ENCODE results near the gene LZTS2.
"Not testable (repeated sequence)": the region's sequence is repeated elsewhere in the genome, so short reads cannot be mapped to it uniquely, and the experiment has no call there.

Gene LZTS2

GRCh38 chr10:100970914-100971811, 28.4 kb upstream of the LZTS2 start:
- Mint-ChIP-seq H3K4me3 (no peak overlapping the region), H3K27me3 (peaks cover 23% of the 10 kb centered on the region), H3K4me1 (ENCODE audit: low read depth) (peaks cover 27% of the 10 kb centered on the region), H3K27ac (no peak overlapping the region), H3K9me3 (no peaks in the 10 kb centered on the region), H3K36me3 (ENCODE audit: low read depth) (no peaks in the 10 kb centered on the region)
- intact Hi-C loops (cut with micrococcal nuclease): no loop called here

GRCh38 chr10:100972115-100972903, 27.3 kb upstream of the LZTS2 start:
- H3K27ac Mint-ChIP-seq: no peak overlapping the region
- peaks cover 28% of the 10 kb centered on the region for H3K27me3 Mint-ChIP-seq
- no peaks in the 10 kb centered on the region for H3K36me3 Mint-ChIP-seq (ENCODE audit: low read depth)
- intact Hi-C loops (cut with micrococcal nuclease): no loop called here
- no peaks in the 10 kb centered on the region for H3K9me3 Mint-ChIP-seq
- peaks cover 26% of the 10 kb centered on the region for H3K4me1 Mint-ChIP-seq (ENCODE audit: low read depth)
- H3K4me3 Mint-ChIP-seq: no peak overlapping the region

GRCh38 chr10:100972904-100973535, 26.6 kb upstream of the LZTS2 start:
- intact Hi-C loops (cut with micrococcal nuclease): no loop called here
- Mint-ChIP-seq H3K4me3 (no peak overlapping the region), H3K27me3 (peaks cover 28% of the 10 kb centered on the region), H3K36me3 (ENCODE audit: low read depth) (no peaks in the 10 kb centered on the region), H3K27ac (no peak overlapping the region), H3K4me1 (ENCODE audit: low read depth) (peaks cover 19% of the 10 kb centered on the region), H3K9me3 (no peaks in the 10 kb centered on the region)

- H3K27ac Mint-ChIP-seq; H3K4me3 Mint-ChIP-seq; intact Hi-C loops (cut with micrococcal nuclease); H3K27me3 Mint-ChIP-seq; H3K4me1 Mint-ChIP-seq (ENCODE audit: low read depth); H3K9me3 Mint-ChIP-seq: not testable (repeated sequence)
- peaks cover 20% of the 10 kb centered on the region for H3K36me3 Mint-ChIP-seq (ENCODE audit: low read depth)
These were observed 24.2 kb upstream of the LZTS2 start for GRCh38 chr10:100975397-100975796.

- intact Hi-C loops (cut with micrococcal nuclease): no loop called here
- no peaks in the 10 kb centered on the region for H3K4me1 Mint-ChIP-seq (ENCODE audit: low read depth)
- H3K9me3 Mint-ChIP-seq: no peaks in the 10 kb centered on the region
- peaks cover 5% of the 10 kb centered on the region for H3K27me3 Mint-ChIP-seq
- no peak overlapping the region for H3K27ac Mint-ChIP-seq
- H3K36me3 Mint-ChIP-seq (ENCODE audit: low read depth): peaks cover 34% of the 10 kb centered on the region
- H3K4me3 Mint-ChIP-seq: no peak overlapping the region
These were observed 22.7 kb upstream of the LZTS2 start for GRCh38 chr10:100976906-100977305.

- Mint-ChIP-seq H3K4me1 (ENCODE audit: low read depth) (no peaks in the 10 kb centered on the region), H3K27ac (no peak overlapping the region), H3K36me3 (ENCODE audit: low read depth) (peaks cover 40% of the 10 kb centered on the region), H3K4me3 (no peak overlapping the region), H3K9me3 (no peaks in the 10 kb centered on the region), H3K27me3 (peaks cover 5% of the 10 kb centered on the region)
- intact Hi-C loops (cut with micrococcal nuclease): no loop called here
These were observed 22.2 kb upstream of the LZTS2 start for GRCh38 chr10:100977436-100977835.

GRCh38 chr10:100978121-100978900, 21.3 kb upstream of the LZTS2 start:
- Mint-ChIP-seq H3K27me3 (peaks cover 5% of the 10 kb centered on the region), H3K9me3 (no peaks in the 10 kb centered on the region), H3K27ac (no peak overlapping the region), H3K4me1 (ENCODE audit: low read depth) (no peaks in the 10 kb centered on the region), H3K36me3 (ENCODE audit: low read depth) (peaks cover 48% of the 10 kb centered on the region), H3K4me3 (no peak overlapping the region)
- intact Hi-C loops (cut with micrococcal nuclease): no loop called here

GRCh38 chr10:100978901-100979195, 20.8 kb upstream of the LZTS2 start:
- Mint-ChIP-seq H3K4me3 (no peak overlapping the region), H3K9me3 (no peaks in the 10 kb centered on the region), H3K4me1 (ENCODE audit: low read depth) (no peaks in the 10 kb centered on the region), H3K27me3 (peaks cover 5% of the 10 kb centered on the region), H3K27ac (no peak overlapping the region), H3K36me3 (ENCODE audit: low read depth) (peaks cover 54% of the 10 kb centered on the region)
- intact Hi-C loops (cut with micrococcal nuclease): no loop called here

- no peaks in the 10 kb centered on the region for H3K4me1 Mint-ChIP-seq (ENCODE audit: low read depth)
- H3K27ac Mint-ChIP-seq: no peak overlapping the region
- no peaks in the 10 kb centered on the region for H3K9me3 Mint-ChIP-seq
- H3K27me3 Mint-ChIP-seq: peaks cover 5% of the 10 kb centered on the region
- peaks cover 63% of the 10 kb centered on the region for H3K36me3 Mint-ChIP-seq (ENCODE audit: low read depth)
- intact Hi-C loops (cut with micrococcal nuclease): no loop called here
- no peak overlapping the region for H3K4me3 Mint-ChIP-seq
These were observed 19.8 kb upstream of the LZTS2 start for GRCh38 chr10:100979791-100980272.

GRCh38 chr10:100980311-100980710, 19.3 kb upstream of the LZTS2 start:
- Mint-ChIP-seq H3K27ac (no peak overlapping the region), H3K4me3 (no peak overlapping the region), H3K9me3 (no peaks in the 10 kb centered on the region), H3K36me3 (ENCODE audit: low read depth) (peaks cover 65% of the 10 kb centered on the region), H3K27me3 (peaks cover 5% of the 10 kb centered on the region), H3K4me1 (ENCODE audit: low read depth) (no peaks in the 10 kb centered on the region)
- intact Hi-C loops (cut with micrococcal nuclease): no loop called here

- Mint-ChIP-seq H3K27me3 (peaks cover 5% of the 10 kb centered on the region), H3K4me1 (ENCODE audit: low read depth) (no peaks in the 10 kb centered on the region), H3K4me3 (no peak overlapping the region), H3K27ac (no peak overlapping the region), H3K36me3 (ENCODE audit: low read depth) (peaks cover 69% of the 10 kb centered on the region), H3K9me3 (no peaks in the 10 kb centered on the region)
- intact Hi-C loops (cut with micrococcal nuclease): no loop called here
These were observed 18.9 kb upstream of the LZTS2 start for GRCh38 chr10:100980711-100981110.

- H3K4me1 Mint-ChIP-seq (ENCODE audit: low read depth): no peaks in the 10 kb centered on the region
- peaks cover 5% of the 10 kb centered on the region for H3K27me3 Mint-ChIP-seq
- no peak overlapping the region for H3K4me3 Mint-ChIP-seq
- intact Hi-C loops (cut with micrococcal nuclease): no loop called here
- no peaks in the 10 kb centered on the region for H3K9me3 Mint-ChIP-seq
- H3K27ac Mint-ChIP-seq: no peak overlapping the region
- peaks cover 71% of the 10 kb centered on the region for H3K36me3 Mint-ChIP-seq (ENCODE audit: low read depth)
These were observed 18.3 kb upstream of the LZTS2 start for GRCh38 chr10:100981178-100981772.
